Neural cell (in vitro differentiated cells): Measurements from ENCODE around the gene FER1L5.

ENCODE experiments used
- CTCF ChIP-seq: fragments of 450-650 bp; IDR thresholded peaks from 2 replicates; pipeline ENCODE4 v1.5.1; 2014; ENCODE audit warnings: antibody characterized with exemption, mild to moderate bottlenecking, moderate library complexity; ENCODE audit not compliant: poor library complexity, severe bottlenecking
- EP300 ChIP-seq: fragments of 450-650 bp; conservative IDR thresholded peaks from 2 replicates; pipeline ENCODE4 v1.6.1; 2014; ENCODE audit warnings: antibody characterized with exemption, mild to moderate bottlenecking, moderate library complexity; ENCODE audit not compliant: poor library complexity, severe bottlenecking
- EZH2 ChIP-seq: fragments of 200-600, 300-800 bp; shearing (Covaris generic), sonication (generic); IDR thresholded peaks from 2 replicates; pipeline ENCODE4 v1.6.1; 2014; ENCODE audit warnings: antibody characterized with exemption, low read length, borderline replicate concordance, mild to moderate bottlenecking; ENCODE audit not compliant: insufficient read depth, poor library complexity, severe bottlenecking
- POLR2AphosphoS5 ChIP-seq: IDR thresholded peaks from 2 replicates; pipeline ENCODE4 v1.6.1; 2012
- REST ChIP-seq: IDR thresholded peaks from 2 replicates; pipeline ENCODE4 v1.6.1; 2012; ENCODE audit warnings: borderline replicate concordance

GRCh38 chr2:96737831-96738230 lies 95.3 kb downstream of the FER1L5 start:
- TF ChIP-seq CTCF (no peak), EP300 (no peak), POLR2AphosphoS5 (no peak), REST (no peak), EZH2 (no peak)
